WTC11 (cell line): ENCODE results near the gene STS. TPM values are rescaled to one million over a fixed set of nuclear protein-coding genes. Genes with fewer than 3 reads are reported as not detected.

Experiments used
- ATAC-seq: fragments of 200-7000 bp; cut with Tn5 transposase; 2 replicates; pipeline ENCODE4 v1.10.0; 2021; ENCODE audit warnings: mild to moderate bottlenecking, moderate library complexity
- CTCF ChIA-PET: fragments of 300-600 bp; sonication (Branson Sonifier 250); formaldehyde crosslinking; loops from one replicate; lab custom pipeline; 2021; ENCODE audit warnings: antibody characterized with exemption; lab: Charles Lee
- POLR2A ChIA-PET: fragments of 350-600 bp; sonication (Branson Sonifier 250); formaldehyde crosslinking; loops from one replicate; lab custom pipeline; 2021; ENCODE audit warnings: antibody characterized with exemption; lab: Charles Lee
- DNase-seq: peaks from one replicate; pipeline ENCODE4 v3.0.0; 2021; ENCODE audit warnings: low spot score
- H3K27ac Mint-ChIP-seq: 2 replicates; pipeline ENCODE4 v1.8.0; 2021; ENCODE audit warnings: mixed read lengths
- H3K27me3 Mint-ChIP-seq: 2 replicates; pipeline ENCODE4 v1.8.0; 2021; ENCODE audit warnings: low read depth, mild to moderate bottlenecking, moderate library complexity, mixed read lengths
- H3K36me3 Mint-ChIP-seq: 2 replicates; pipeline ENCODE4 v1.8.0; 2021; ENCODE audit warnings: mixed read lengths
- H3K4me1 Mint-ChIP-seq: 2 replicates; pipeline ENCODE4 v1.8.0; 2022; ENCODE audit warnings: mixed read lengths
- H3K4me3 Mint-ChIP-seq: 2 replicates; pipeline ENCODE4 v1.8.0; 2021; ENCODE audit warnings: mild to moderate bottlenecking, moderate library complexity, mixed read lengths
- H3K9me3 Mint-ChIP-seq: 2 replicates; pipeline ENCODE4 v1.8.0; 2021; ENCODE audit warnings: mixed read lengths
- AR ChIP-seq: fragments of 250-450 bp; sonication (Bioruptor Pico); IDR thresholded peaks from 2 replicates; pipeline ENCODE4 v1.9.0; 2021; ENCODE audit warnings: mild to moderate bottlenecking
- ETV6 ChIP-seq: sonication (generic); formaldehyde crosslinking; IDR thresholded peaks from 2 replicates; pipeline ENCODE4 v1.8.1; 2022; ENCODE audit warnings: mild to moderate bottlenecking, missing genetic modification reagents
- FOXP4 ChIP-seq: sonication (generic); formaldehyde crosslinking; IDR thresholded peaks from 2 replicates; pipeline ENCODE4 v1.8.0; 2022; ENCODE audit warnings: mild to moderate bottlenecking, missing genetic modification reagents
- GRHL2 ChIP-seq: fragments of 250-450 bp; sonication (Bioruptor Pico); IDR thresholded peaks from 2 replicates; pipeline ENCODE4 v1.8.0; 2022; ENCODE audit warnings: mild to moderate bottlenecking, moderate library complexity; ENCODE audit not compliant: insufficient replicate concordance, severe bottlenecking
- GTF2I ChIP-seq: fragments of 250-450 bp; sonication (Bioruptor Pico); conservative IDR thresholded peaks from 2 replicates; pipeline ENCODE4 v1.4.0; 2021; ENCODE audit warnings: mild to moderate bottlenecking
- JAZF1 ChIP-seq: fragments of 250-450 bp; sonication (Bioruptor Pico); IDR thresholded peaks from 2 replicates; pipeline ENCODE4 v1.9.0; 2021; ENCODE audit warnings: moderate library complexity, mild to moderate bottlenecking, inconsistent platforms
- SMAD4 ChIP-seq: sonication (generic); formaldehyde crosslinking; IDR thresholded peaks from 2 replicates; pipeline ENCODE4 v1.8.0; 2022; ENCODE audit warnings: mild to moderate bottlenecking, missing genetic modification reagents
- SP1 ChIP-seq: sonication (generic); formaldehyde crosslinking; conservative IDR thresholded peaks from 2 replicates; pipeline ENCODE4 v1.8.1; 2022; ENCODE audit warnings: missing genetic modification reagents
- STAT6 ChIP-seq: sonication (generic); formaldehyde crosslinking; conservative IDR thresholded peaks from 2 replicates; pipeline ENCODE4 v1.8.1; 2023; ENCODE audit warnings: mild to moderate bottlenecking, low read depth, missing genetic modification reagents, moderate library complexity
- ZMAT4 ChIP-seq: fragments of 250-450 bp; sonication (Bioruptor Pico); IDR thresholded peaks from 2 replicates; pipeline ENCODE4 v1.9.0; 2021; ENCODE audit warnings: mild to moderate bottlenecking
- ZNF138 ChIP-seq: sonication (generic); formaldehyde crosslinking; conservative IDR thresholded peaks from 2 replicates; pipeline ENCODE4 v1.8.1; 2022; ENCODE audit warnings: mild to moderate bottlenecking, moderate library complexity, missing genetic modification reagents
- total RNA-seq: library from RNA; stranded (reverse); gene quantifications from 3 replicates; pipeline ENCODE4 v1.2.3, GENCODE V29; 2021
- TF ChIP-seq, protein P1 (sequence below): sonication (generic); formaldehyde crosslinking; IDR thresholded peaks from 2 replicates; pipeline ENCODE4 v1.8.1; 2022; ENCODE audit warnings: mild to moderate bottlenecking, missing genetic modification reagents, moderate library complexity, borderline replicate concordance
- TF ChIP-seq, protein P2 (sequence below): sonication (generic); formaldehyde crosslinking; IDR thresholded peaks from 2 replicates; pipeline ENCODE4 v1.8.0; 2022; ENCODE audit warnings: mild to moderate bottlenecking, missing genetic modification reagents
- TF ChIP-seq, protein P3 (sequence below): sonication (generic); formaldehyde crosslinking; IDR thresholded peaks from 2 replicates; pipeline ENCODE4 v1.8.0; 2023; ENCODE audit warnings: missing genetic modification reagents, mild to moderate bottlenecking, borderline replicate concordance
- TF ChIP-seq, protein P4 (sequence below): sonication (generic); formaldehyde crosslinking; IDR thresholded peaks from 2 replicates; pipeline ENCODE4 v1.8.0; 2022; ENCODE audit warnings: mild to moderate bottlenecking, missing genetic modification reagents
- TF ChIP-seq, protein P5 (sequence below): sonication (generic); formaldehyde crosslinking; conservative IDR thresholded peaks from 2 replicates; pipeline ENCODE4 v1.8.1; 2022; ENCODE audit warnings: mild to moderate bottlenecking, missing genetic modification reagents
- TF ChIP-seq, protein P6 (sequence below): sonication (generic); formaldehyde crosslinking; IDR thresholded peaks from 2 replicates; pipeline ENCODE4 v1.8.1; 2022; ENCODE audit warnings: low read depth, missing genetic modification reagents, borderline replicate concordance

STS gene
- total RNA-seq, 1 experiment from 2014 or later = 1.3 TPM

DNA sequence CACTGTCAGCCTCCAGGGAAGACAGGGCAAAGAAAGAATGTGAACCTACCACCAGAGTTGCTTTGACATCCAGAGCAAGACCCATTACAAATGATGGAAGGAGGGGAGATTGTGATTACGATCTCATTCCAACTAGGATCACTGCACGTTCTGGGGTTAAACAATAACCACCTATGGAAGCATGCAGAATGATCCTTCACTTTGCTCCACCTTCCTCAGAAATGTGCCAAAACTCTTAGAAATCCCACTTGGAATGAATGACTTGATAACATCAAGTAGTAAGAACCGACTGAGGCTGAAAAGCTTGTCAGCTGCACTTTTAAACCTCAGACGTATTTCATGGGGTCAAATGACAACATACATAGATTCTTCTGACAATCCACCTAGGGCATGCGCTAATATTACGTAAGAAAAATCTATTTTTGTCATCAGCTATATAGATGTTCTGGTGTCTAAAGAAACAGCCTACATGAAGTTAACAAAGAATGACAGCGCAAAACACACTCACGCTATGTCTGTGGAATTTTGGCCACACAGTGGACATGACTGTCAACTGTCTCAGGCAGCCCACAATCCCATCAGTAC, 3.5 kb upstream of the STS start:
- DNase-seq (no peak), ATAC-seq (no peak)
- Mint-ChIP-seq H3K36me3 (no peaks in the 10 kb centered on the region), H3K4me3 (no peak overlapping the region), H3K27me3 (no peaks in the 10 kb centered on the region), H3K27ac (no peak overlapping the region), H3K9me3 (no peaks in the 10 kb centered on the region), H3K4me1 (peaks cover 4% of the 10 kb centered on the region)
- ChIA-PET POLR2A (no interaction called here), CTCF (no interaction called here)
- TF ChIP-seq, protein P1, sequence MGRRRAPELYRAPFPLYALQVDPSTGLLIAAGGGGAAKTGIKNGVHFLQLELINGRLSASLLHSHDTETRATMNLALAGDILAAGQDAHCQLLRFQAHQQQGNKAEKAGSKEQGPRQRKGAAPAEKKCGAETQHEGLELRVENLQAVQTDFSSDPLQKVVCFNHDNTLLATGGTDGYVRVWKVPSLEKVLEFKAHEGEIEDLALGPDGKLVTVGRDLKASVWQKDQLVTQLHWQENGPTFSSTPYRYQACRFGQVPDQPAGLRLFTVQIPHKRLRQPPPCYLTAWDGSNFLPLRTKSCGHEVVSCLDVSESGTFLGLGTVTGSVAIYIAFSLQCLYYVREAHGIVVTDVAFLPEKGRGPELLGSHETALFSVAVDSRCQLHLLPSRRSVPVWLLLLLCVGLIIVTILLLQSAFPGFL (CRISPR knock-in tag) = no peak
- no peak for TF ChIP-seq JAZF1 (CRISPR knock-in tag)
- TF ChIP-seq, protein P2, sequence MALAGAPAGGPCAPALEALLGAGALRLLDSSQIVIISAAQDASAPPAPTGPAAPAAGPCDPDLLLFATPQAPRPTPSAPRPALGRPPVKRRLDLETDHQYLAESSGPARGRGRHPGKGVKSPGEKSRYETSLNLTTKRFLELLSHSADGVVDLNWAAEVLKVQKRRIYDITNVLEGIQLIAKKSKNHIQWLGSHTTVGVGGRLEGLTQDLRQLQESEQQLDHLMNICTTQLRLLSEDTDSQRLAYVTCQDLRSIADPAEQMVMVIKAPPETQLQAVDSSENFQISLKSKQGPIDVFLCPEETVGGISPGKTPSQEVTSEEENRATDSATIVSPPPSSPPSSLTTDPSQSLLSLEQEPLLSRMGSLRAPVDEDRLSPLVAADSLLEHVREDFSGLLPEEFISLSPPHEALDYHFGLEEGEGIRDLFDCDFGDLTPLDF (CRISPR knock-in tag) = no peak
- no peak for TF ChIP-seq GTF2I (CRISPR knock-in tag)
- TF ChIP-seq, protein P3, sequence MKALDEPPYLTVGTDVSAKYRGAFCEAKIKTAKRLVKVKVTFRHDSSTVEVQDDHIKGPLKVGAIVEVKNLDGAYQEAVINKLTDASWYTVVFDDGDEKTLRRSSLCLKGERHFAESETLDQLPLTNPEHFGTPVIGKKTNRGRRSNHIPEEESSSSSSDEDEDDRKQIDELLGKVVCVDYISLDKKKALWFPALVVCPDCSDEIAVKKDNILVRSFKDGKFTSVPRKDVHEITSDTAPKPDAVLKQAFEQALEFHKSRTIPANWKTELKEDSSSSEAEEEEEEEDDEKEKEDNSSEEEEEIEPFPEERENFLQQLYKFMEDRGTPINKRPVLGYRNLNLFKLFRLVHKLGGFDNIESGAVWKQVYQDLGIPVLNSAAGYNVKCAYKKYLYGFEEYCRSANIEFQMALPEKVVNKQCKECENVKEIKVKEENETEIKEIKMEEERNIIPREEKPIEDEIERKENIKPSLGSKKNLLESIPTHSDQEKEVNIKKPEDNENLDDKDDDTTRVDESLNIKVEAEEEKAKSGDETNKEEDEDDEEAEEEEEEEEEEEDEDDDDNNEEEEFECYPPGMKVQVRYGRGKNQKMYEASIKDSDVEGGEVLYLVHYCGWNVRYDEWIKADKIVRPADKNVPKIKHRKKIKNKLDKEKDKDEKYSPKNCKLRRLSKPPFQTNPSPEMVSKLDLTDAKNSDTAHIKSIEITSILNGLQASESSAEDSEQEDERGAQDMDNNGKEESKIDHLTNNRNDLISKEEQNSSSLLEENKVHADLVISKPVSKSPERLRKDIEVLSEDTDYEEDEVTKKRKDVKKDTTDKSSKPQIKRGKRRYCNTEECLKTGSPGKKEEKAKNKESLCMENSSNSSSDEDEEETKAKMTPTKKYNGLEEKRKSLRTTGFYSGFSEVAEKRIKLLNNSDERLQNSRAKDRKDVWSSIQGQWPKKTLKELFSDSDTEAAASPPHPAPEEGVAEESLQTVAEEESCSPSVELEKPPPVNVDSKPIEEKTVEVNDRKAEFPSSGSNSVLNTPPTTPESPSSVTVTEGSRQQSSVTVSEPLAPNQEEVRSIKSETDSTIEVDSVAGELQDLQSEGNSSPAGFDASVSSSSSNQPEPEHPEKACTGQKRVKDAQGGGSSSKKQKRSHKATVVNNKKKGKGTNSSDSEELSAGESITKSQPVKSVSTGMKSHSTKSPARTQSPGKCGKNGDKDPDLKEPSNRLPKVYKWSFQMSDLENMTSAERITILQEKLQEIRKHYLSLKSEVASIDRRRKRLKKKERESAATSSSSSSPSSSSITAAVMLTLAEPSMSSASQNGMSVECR = no peak
- TF ChIP-seq, protein P4, sequence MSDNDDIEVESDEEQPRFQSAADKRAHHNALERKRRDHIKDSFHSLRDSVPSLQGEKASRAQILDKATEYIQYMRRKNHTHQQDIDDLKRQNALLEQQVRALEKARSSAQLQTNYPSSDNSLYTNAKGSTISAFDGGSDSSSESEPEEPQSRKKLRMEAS (CRISPR knock-in tag) = no peak
- TF ChIP-seq GRHL2 = no peak

GRCh38 chrX:7145454-7145853, 2.1 kb upstream of the STS start:
- no peak overlapping the region for H3K27ac Mint-ChIP-seq
- no peaks in the 10 kb centered on the region for H3K27me3 Mint-ChIP-seq
- no peaks in the 10 kb centered on the region for H3K36me3 Mint-ChIP-seq
- H3K4me3 Mint-ChIP-seq = no peak overlapping the region
- no peak for DNase-seq
- no peak for ATAC-seq
- H3K9me3 Mint-ChIP-seq = no peaks in the 10 kb centered on the region
- TF ChIP-seq ZMAT4 (CRISPR knock-in tag) = no peak
- no peak for TF ChIP-seq FOXP4 (CRISPR knock-in tag)
- TF ChIP-seq, protein P5, sequence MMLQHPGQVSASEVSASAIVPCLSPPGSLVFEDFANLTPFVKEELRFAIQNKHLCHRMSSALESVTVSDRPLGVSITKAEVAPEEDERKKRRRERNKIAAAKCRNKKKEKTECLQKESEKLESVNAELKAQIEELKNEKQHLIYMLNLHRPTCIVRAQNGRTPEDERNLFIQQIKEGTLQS (CRISPR knock-in tag) = no peak
- TF ChIP-seq ZNF138 (CRISPR knock-in tag) = no peak
- no peak for TF ChIP-seq AR (CRISPR knock-in tag)
- TF ChIP-seq SP1 (CRISPR knock-in tag) = no peak
- no peak for TF ChIP-seq ETV6 (CRISPR knock-in tag)
- no peak for TF ChIP-seq SMAD4 (CRISPR knock-in tag)
- no peak for TF ChIP-seq STAT6 (CRISPR knock-in tag)
- TF ChIP-seq, protein P6, sequence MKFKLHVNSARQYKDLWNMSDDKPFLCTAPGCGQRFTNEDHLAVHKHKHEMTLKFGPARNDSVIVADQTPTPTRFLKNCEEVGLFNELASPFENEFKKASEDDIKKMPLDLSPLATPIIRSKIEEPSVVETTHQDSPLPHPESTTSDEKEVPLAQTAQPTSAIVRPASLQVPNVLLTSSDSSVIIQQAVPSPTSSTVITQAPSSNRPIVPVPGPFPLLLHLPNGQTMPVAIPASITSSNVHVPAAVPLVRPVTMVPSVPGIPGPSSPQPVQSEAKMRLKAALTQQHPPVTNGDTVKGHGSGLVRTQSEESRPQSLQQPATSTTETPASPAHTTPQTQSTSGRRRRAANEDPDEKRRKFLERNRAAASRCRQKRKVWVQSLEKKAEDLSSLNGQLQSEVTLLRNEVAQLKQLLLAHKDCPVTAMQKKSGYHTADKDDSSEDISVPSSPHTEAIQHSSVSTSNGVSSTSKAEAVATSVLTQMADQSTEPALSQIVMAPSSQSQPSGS = no peak
- H3K4me1 Mint-ChIP-seq = peaks cover 4% of the 10 kb centered on the region
- ChIA-PET POLR2A (no interaction called here), CTCF (no interaction called here)
